Panc1 (cell line): Measurements from ENCODE around the gene RBCK1. TPM values are rescaled to one million over a fixed set of nuclear protein-coding genes. Genes with fewer than 3 reads are reported as not detected.

ENCODE experiments used
- ATAC-seq: fragments of 200-7000 bp; cut with Tn5 transposase; 2 replicates; pipeline ENCODE4 v1.9.1; 2020; ENCODE audit warnings: mild to moderate bottlenecking, moderate library complexity
- BruUV-seq: library from RNA; stranded (reverse); fragments of 400-500 nt; replicated peaks from 2 replicates; lab custom pipeline; 2021; lab: Mats Ljungman, UMichigan
- CTCF ChIA-PET: fragments of 300-600 bp; sonication (Branson Sonifier 250); formaldehyde crosslinking; loops from one replicate; lab custom pipeline; 2022; ENCODE audit warnings: antibody characterized with exemption; lab: Charles Lee
- POLR2A ChIA-PET: fragments of 300-600 bp; sonication (Branson Sonifier 250); formaldehyde crosslinking; loops from one replicate; lab custom pipeline; 2022; ENCODE audit warnings: antibody characterized with exemption; lab: Charles Lee
- DNase-seq: peaks from one replicate; pipeline ENCODE4 v3.0.0-alpha.2; 2010; ENCODE audit warnings: low read depth, low spot score
- H3K27ac ChIP-seq: 2 replicates; pipeline ENCODE4 v1.5.1; 2011; ENCODE audit warnings: mild to moderate bottlenecking, low read length, inconsistent platforms
- H3K27me3 ChIP-seq: fragments of 200-500 bp; sonication (Bioruptor generic); 2 replicates; pipeline ENCODE4 v1.6.0; 2014; ENCODE audit warnings: low read length, inconsistent platforms; ENCODE audit not compliant: control insufficient read depth, insufficient read depth
- H3K36me3 ChIP-seq: fragments of 200-500 bp; sonication (Bioruptor generic); 2 replicates; pipeline ENCODE4 v1.5.1; 2014; ENCODE audit warnings: inconsistent platforms, mild to moderate bottlenecking, low read length, moderate library complexity; ENCODE audit not compliant: control insufficient read depth, insufficient read depth
- H3K4me1 ChIP-seq: 2 replicates; pipeline ENCODE4 v1.5.1; 2011; ENCODE audit warnings: inconsistent platforms, mild to moderate bottlenecking, low read length, moderate library complexity; ENCODE audit not compliant: control insufficient read depth, insufficient read depth
- H3K4me3 ChIP-seq, 2 experiments: 2 replicates each; pipeline ENCODE4 v1.5.1; 2011 to 2012; ENCODE audit warnings: low read depth in 2 of 2, low read length in 2 of 2, mild to moderate bottlenecking in 2 of 2, inconsistent platforms in 1 of 2, moderate library complexity in 1 of 2
- H3K9me3 ChIP-seq: fragments of 200-500 bp; sonication (Bioruptor generic); 2 replicates; pipeline ENCODE4 v1.5.1; 2014; ENCODE audit warnings: low read depth, mild to moderate bottlenecking, inconsistent platforms, low read length, moderate library complexity; ENCODE audit not compliant: control insufficient read depth, insufficient read depth
- POLR2AphosphoS5 ChIP-seq: IDR thresholded peaks from 2 replicates; pipeline ENCODE4 v1.6.1; 2012; ENCODE audit warnings: mild to moderate bottlenecking, low read depth, low read length, moderate library complexity
- SIN3A ChIP-seq: IDR thresholded peaks from 2 replicates; pipeline ENCODE4 v1.6.1; 2012; ENCODE audit warnings: low read depth, mild to moderate bottlenecking, low read length, moderate library complexity, borderline replicate concordance; ENCODE audit not compliant: insufficient read depth
- TCF7L2 ChIP-seq: IDR thresholded peaks from 2 replicates; pipeline ENCODE4 v1.6.1; 2011; ENCODE audit warnings: mild to moderate bottlenecking, low read depth, low read length, inconsistent platforms
- in situ Hi-C: cut with HindIII; loops from 2 replicates; pipeline ENCODE4 v1.10.0; 2016; ENCODE audit warnings: low sequenced_read_pairs, low pct_unique_long_range_greater_than_20kb
- intact Hi-C: fragments of 100-400 bp; cut with micrococcal nuclease; formaldehyde crosslinking; loops from one replicate; pipeline ENCODE4 v1.10.0; 2022; ENCODE audit not compliant: unreplicated experiment
- total RNA-seq: library from RNA; stranded (reverse); gene quantifications from one replicate; pipeline ENCODE4 v1.2.1, GENCODE V29; 2021; ENCODE audit not compliant: unreplicated experiment
- TF ChIP-seq, protein P1 (sequence below): fragments of 450-650 bp; IDR thresholded peaks from 2 replicates; pipeline ENCODE4 v1.5.1; 2017; ENCODE audit warnings: mild to moderate bottlenecking
- TF ChIP-seq, protein P2 (sequence below), 2 experiments: IDR thresholded peaks; 2 replicates each; pipeline ENCODE4 v1.6.1; 2011 to 2012; ENCODE audit warnings: low read depth in 2 of 2, control low read depth in 1 of 2, low read length in 1 of 2, mild to moderate bottlenecking in 1 of 2, moderate library complexity in 1 of 2; ENCODE audit not compliant: insufficient read depth in 1 of 2

RBCK1 gene
- total RNA-seq, 1 experiment from 2014 or later = 97.1 TPM

DNA sequence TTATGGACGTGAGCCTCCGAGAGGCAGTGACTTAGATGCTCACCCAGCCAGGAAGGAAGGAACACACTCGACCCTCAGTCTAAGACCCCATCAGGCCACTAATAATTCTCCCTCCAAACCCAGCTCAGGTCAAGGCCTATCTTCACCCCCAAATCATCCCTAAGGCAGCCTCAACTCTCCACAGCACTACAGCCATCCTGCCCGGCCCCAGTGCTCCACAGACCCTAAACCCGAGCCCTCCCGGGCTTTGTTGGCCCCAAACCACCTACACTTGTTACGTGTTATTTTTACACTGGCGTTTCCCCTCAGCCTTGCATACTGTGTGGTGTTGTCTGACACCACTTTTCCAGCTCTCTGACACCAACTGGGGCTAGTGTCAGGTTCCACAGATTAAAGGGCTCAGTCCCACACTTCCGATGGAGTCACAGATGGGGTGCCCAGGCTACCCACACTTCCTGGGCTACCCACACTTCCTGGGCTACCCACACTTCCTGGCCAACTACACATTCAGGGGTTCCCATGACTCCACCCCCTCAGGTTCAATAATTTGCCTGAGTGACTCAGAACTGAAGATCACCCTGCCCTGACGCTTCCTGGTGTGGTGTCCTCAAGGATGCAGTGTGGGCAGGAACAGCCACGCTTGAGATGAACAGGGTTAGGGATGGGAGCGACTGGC is 25.3 kb downstream of the RBCK1 start:
- BruUV-seq = no TSS peak
- in situ Hi-C loops (no loop called here), intact Hi-C loops (loop anchor here (5.0 kb wide), 1 partner anchor 81 kb away; no protein-coding TSS in a partner anchor)
- peaks cover 4% of the 10 kb centered on the region; the same call in 1 of the 2 replicates for H3K36me3 ChIP-seq
- no peak overlapping the region for H3K27ac ChIP-seq
- H3K4me1 ChIP-seq = no peaks in the 10 kb centered on the region
- no peak overlapping the region for H3K4me3 ChIP-seq
- DNase-seq (no peak), ATAC-seq (no peak)
- no peaks in the 10 kb centered on the region for H3K27me3 ChIP-seq
- H3K9me3 ChIP-seq = no peaks in the 10 kb centered on the region
- ChIA-PET CTCF (no interaction called here), POLR2A (no interaction called here)
- TF ChIP-seq, protein P1, sequence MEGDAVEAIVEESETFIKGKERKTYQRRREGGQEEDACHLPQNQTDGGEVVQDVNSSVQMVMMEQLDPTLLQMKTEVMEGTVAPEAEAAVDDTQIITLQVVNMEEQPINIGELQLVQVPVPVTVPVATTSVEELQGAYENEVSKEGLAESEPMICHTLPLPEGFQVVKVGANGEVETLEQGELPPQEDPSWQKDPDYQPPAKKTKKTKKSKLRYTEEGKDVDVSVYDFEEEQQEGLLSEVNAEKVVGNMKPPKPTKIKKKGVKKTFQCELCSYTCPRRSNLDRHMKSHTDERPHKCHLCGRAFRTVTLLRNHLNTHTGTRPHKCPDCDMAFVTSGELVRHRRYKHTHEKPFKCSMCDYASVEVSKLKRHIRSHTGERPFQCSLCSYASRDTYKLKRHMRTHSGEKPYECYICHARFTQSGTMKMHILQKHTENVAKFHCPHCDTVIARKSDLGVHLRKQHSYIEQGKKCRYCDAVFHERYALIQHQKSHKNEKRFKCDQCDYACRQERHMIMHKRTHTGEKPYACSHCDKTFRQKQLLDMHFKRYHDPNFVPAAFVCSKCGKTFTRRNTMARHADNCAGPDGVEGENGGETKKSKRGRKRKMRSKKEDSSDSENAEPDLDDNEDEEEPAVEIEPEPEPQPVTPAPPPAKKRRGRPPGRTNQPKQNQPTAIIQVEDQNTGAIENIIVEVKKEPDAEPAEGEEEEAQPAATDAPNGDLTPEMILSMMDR = no peak
- no peak for TF ChIP-seq TCF7L2
- no peak for TF ChIP-seq SIN3A
- peak; percentile 15; the same call in 1 of the 2 replicates for TF ChIP-seq POLR2AphosphoS5
- TF ChIP-seq, protein P2, sequence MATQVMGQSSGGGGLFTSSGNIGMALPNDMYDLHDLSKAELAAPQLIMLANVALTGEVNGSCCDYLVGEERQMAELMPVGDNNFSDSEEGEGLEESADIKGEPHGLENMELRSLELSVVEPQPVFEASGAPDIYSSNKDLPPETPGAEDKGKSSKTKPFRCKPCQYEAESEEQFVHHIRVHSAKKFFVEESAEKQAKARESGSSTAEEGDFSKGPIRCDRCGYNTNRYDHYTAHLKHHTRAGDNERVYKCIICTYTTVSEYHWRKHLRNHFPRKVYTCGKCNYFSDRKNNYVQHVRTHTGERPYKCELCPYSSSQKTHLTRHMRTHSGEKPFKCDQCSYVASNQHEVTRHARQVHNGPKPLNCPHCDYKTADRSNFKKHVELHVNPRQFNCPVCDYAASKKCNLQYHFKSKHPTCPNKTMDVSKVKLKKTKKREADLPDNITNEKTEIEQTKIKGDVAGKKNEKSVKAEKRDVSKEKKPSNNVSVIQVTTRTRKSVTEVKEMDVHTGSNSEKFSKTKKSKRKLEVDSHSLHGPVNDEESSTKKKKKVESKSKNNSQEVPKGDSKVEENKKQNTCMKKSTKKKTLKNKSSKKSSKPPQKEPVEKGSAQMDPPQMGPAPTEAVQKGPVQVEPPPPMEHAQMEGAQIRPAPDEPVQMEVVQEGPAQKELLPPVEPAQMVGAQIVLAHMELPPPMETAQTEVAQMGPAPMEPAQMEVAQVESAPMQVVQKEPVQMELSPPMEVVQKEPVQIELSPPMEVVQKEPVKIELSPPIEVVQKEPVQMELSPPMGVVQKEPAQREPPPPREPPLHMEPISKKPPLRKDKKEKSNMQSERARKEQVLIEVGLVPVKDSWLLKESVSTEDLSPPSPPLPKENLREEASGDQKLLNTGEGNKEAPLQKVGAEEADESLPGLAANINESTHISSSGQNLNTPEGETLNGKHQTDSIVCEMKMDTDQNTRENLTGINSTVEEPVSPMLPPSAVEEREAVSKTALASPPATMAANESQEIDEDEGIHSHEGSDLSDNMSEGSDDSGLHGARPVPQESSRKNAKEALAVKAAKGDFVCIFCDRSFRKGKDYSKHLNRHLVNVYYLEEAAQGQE (IDR thresholded peaks at IDR 0.05; ENCODE audit: insufficient read depth in 1 of 2, low read depth in 2 of 2, low read length in 1 of 2) = no peak

DNA sequence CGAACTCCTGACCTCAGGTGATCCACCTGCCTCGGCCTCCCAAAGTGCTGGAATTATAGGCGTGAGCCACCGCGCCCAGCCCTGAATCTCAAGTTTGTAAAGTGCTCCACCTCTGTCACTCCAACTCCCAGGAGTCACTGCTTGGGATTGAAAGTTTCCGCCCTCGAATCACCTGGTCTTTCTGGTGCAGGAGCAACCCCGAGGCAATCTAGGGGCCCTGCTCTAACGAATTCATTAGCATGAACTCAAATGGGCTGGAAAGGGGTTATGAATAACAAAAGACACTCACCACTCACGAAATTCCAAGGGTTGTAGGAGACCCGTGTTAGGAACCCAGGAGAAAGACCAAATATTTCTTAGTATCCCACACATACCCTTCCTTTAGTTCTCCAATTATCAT is 26.1 kb downstream of the RBCK1 start:
- no peaks in the 10 kb centered on the region for H3K9me3 ChIP-seq
- ChIA-PET POLR2A (no interaction called here), CTCF (no interaction called here)
- BruUV-seq = no TSS peak
- TF ChIP-seq, protein P1 = no peak
- TF ChIP-seq, protein P2 (IDR thresholded peaks at IDR 0.05; ENCODE audit: insufficient read depth in 1 of 2, low read depth in 2 of 2, low read length in 1 of 2) = no peak
- no peak for TF ChIP-seq POLR2AphosphoS5
- no peak for TF ChIP-seq SIN3A
- TF ChIP-seq TCF7L2 = no peak
- intact Hi-C loops = loop anchor here (5.0 kb wide), 1 partner anchor 82 kb away; no protein-coding TSS in a partner anchor
- no peak overlapping the region for H3K4me3 ChIP-seq
- no peak overlapping the region for H3K27ac ChIP-seq
- ATAC-seq (no peak), DNase-seq (no peak)
- H3K27me3 ChIP-seq = no peaks in the 10 kb centered on the region
- in situ Hi-C loops = no loop called here
- H3K36me3 ChIP-seq = peaks cover 4% of the 10 kb centered on the region; the same call in 1 of the 2 replicates
- H3K4me1 ChIP-seq = no peaks in the 10 kb centered on the region
